Neural cell (in vitro differentiated cells): Measurements from ENCODE around the gene SRCIN1. TPM values are rescaled to one million over a fixed set of nuclear protein-coding genes. Genes with fewer than 3 reads are reported as not detected.

Experiments used
- H2AFZ ChIP-seq: fragments of 200-600, 300-800 bp; sonication (generic), shearing (Covaris generic); 2 replicates; pipeline ENCODE4 v1.6.0; 2014; ENCODE audit warnings: low read depth, mild to moderate bottlenecking, antibody characterized with exemption, low read length, moderate library complexity
- H3F3A ChIP-seq: fragments of 200-600 bp; shearing (Covaris generic); 2 replicates; pipeline ENCODE4 v1.6.1; 2016; ENCODE audit warnings: mild to moderate bottlenecking, moderate library complexity, mixed read lengths, antibody characterized with exemption, low read length; ENCODE audit not compliant: insufficient read depth, poor library complexity, severe bottlenecking
- H3K27ac ChIP-seq: fragments of 200-600, 300-800 bp; sonication (generic), shearing (Covaris generic); 2 replicates; pipeline ENCODE4 v1.5.1; 2014; ENCODE audit warnings: mild to moderate bottlenecking, low read length, moderate library complexity
- H3K27me3 ChIP-seq: fragments of 300-800, 200-600 bp; sonication (generic), shearing (Covaris generic); 2 replicates; pipeline ENCODE4 v1.6.0; 2014; ENCODE audit warnings: mild to moderate bottlenecking, low read depth, low read length, moderate library complexity; ENCODE audit not compliant: insufficient read depth
- H3K36me3 ChIP-seq: fragments of 300-800, 200-600 bp; sonication (generic), shearing (Covaris generic); 2 replicates; pipeline ENCODE4 v1.5.1; 2014; ENCODE audit warnings: mild to moderate bottlenecking, antibody characterized with exemption, low read length, moderate library complexity; ENCODE audit not compliant: insufficient read depth
- H3K4me2 ChIP-seq: fragments of 300-800, 200-600 bp; sonication (generic), shearing (Covaris generic); 2 replicates; pipeline ENCODE4 v1.6.0; 2014; ENCODE audit warnings: mild to moderate bottlenecking, low read length
- H3K4me3 ChIP-seq: fragments of 300-800, 200-600 bp; sonication (generic), shearing (Covaris generic); 2 replicates; pipeline ENCODE4 v1.5.1; 2014; ENCODE audit warnings: mild to moderate bottlenecking, low read length, moderate library complexity
- H3K79me2 ChIP-seq: fragments of 200-600 bp; shearing (Covaris generic); replicated peaks from 2 replicates; pipeline ENCODE4 v1.6.0; 2014; ENCODE audit warnings: mild to moderate bottlenecking, low read length, moderate library complexity; ENCODE audit not compliant: insufficient read depth
- H3K9ac ChIP-seq: fragments of 300-800, 200-600 bp; sonication (generic), shearing (Covaris generic); 2 replicates; pipeline ENCODE4 v1.6.1; 2016; ENCODE audit warnings: mild to moderate bottlenecking, low read length, mixed read lengths
- H3K9me2 ChIP-seq: fragments of 200-600 bp; shearing (Covaris generic); 2 replicates; pipeline ENCODE4 v1.6.1; 2016; ENCODE audit warnings: mild to moderate bottlenecking, low read length, mixed read lengths; ENCODE audit not compliant: insufficient read depth
- H3K9me3 ChIP-seq: fragments of 200-600, 300-800 bp; sonication (generic), shearing (Covaris generic); 2 replicates; pipeline ENCODE4 v1.6.1; 2016; ENCODE audit warnings: mild to moderate bottlenecking, mixed run types, low read length, moderate library complexity, mixed read lengths
- H4K20me1 ChIP-seq: fragments of 200-600 bp; shearing (Covaris generic); 2 replicates; pipeline ENCODE4 v1.6.1; 2016; ENCODE audit warnings: mild to moderate bottlenecking, mixed run types; ENCODE audit not compliant: insufficient read depth
- CTCF ChIP-seq: fragments of 450-650 bp; IDR thresholded peaks from 2 replicates; pipeline ENCODE4 v1.5.1; 2014; ENCODE audit warnings: antibody characterized with exemption, mild to moderate bottlenecking, moderate library complexity; ENCODE audit not compliant: poor library complexity, severe bottlenecking
- EP300 ChIP-seq: fragments of 450-650 bp; conservative IDR thresholded peaks from 2 replicates; pipeline ENCODE4 v1.6.1; 2014; ENCODE audit warnings: antibody characterized with exemption, mild to moderate bottlenecking, moderate library complexity; ENCODE audit not compliant: poor library complexity, severe bottlenecking
- EZH2 ChIP-seq: fragments of 200-600, 300-800 bp; shearing (Covaris generic), sonication (generic); IDR thresholded peaks from 2 replicates; pipeline ENCODE4 v1.6.1; 2014; ENCODE audit warnings: antibody characterized with exemption, low read length, borderline replicate concordance, mild to moderate bottlenecking; ENCODE audit not compliant: insufficient read depth, poor library complexity, severe bottlenecking
- MXI1 ChIP-seq: fragments of 450-650 bp; conservative IDR thresholded peaks from 2 replicates; pipeline ENCODE4 v1.6.1; 2014; ENCODE audit warnings: antibody characterized with exemption, mild to moderate bottlenecking; ENCODE audit not compliant: poor library complexity, severe bottlenecking
- POLR2AphosphoS5 ChIP-seq: IDR thresholded peaks from 2 replicates; pipeline ENCODE4 v1.6.1; 2012
- RAD21 ChIP-seq: fragments of 450-650 bp; conservative IDR thresholded peaks from 2 replicates; pipeline ENCODE4 v1.6.1; 2014; ENCODE audit warnings: antibody characterized with exemption, mild to moderate bottlenecking, moderate library complexity
- REST ChIP-seq: IDR thresholded peaks from 2 replicates; pipeline ENCODE4 v1.6.1; 2012; ENCODE audit warnings: borderline replicate concordance
- SMC3 ChIP-seq: fragments of 450-650 bp; conservative IDR thresholded peaks from 2 replicates; pipeline ENCODE4 v1.6.1; 2014; ENCODE audit warnings: antibody characterized with exemption, mild to moderate bottlenecking, moderate library complexity; ENCODE audit not compliant: poor library complexity
- TAF1 ChIP-seq: IDR thresholded peaks from 2 replicates; pipeline ENCODE4 v1.6.1; 2012; ENCODE audit warnings: low read depth
- polyA plus RNA-seq: library from polyadenylated mRNA; depleted of rRNA; stranded (reverse); fragments of >200 nt; gene quantifications from 2 replicates; pipeline ENCODE4 v1.2.3, GENCODE V29; 2014

SRCIN1 gene
- polyA plus RNA-seq, 1 donor from 2014 or later = 18.0 TPM

GRCh38 chr17:38620551-38621277 is 15.0 kb upstream of the SRCIN1 start:
- no peaks in the 10 kb centered on the region for H3K27me3 ChIP-seq
- H3K27ac ChIP-seq = no peak overlapping the region
- H3K9me3 ChIP-seq = no peaks in the 10 kb centered on the region
- H3K4me2 ChIP-seq = no peak overlapping the region
- H2AFZ ChIP-seq = no peak overlapping the region
- H4K20me1 ChIP-seq = no peaks in the 10 kb centered on the region
- TF ChIP-seq MXI1 = no peak
- TF ChIP-seq CTCF = no peak
- no peak overlapping the region for H3K4me3 ChIP-seq
- H3K36me3 ChIP-seq = no peaks in the 10 kb centered on the region
- no peaks in the 10 kb centered on the region for H3K79me2 ChIP-seq
- no peaks in the 10 kb centered on the region for H3F3A ChIP-seq
- no peak overlapping the region for H3K9ac ChIP-seq
- H3K9me2 ChIP-seq = no peaks in the 10 kb centered on the region

- no peaks in the 10 kb centered on the region for H3K36me3 ChIP-seq
- no peaks in the 10 kb centered on the region for H3K9me3 ChIP-seq
- H2AFZ ChIP-seq = no peak overlapping the region
- H3F3A ChIP-seq = no peaks in the 10 kb centered on the region
- H3K9me2 ChIP-seq = no peaks in the 10 kb centered on the region
- H3K79me2 ChIP-seq = no peaks in the 10 kb centered on the region
- H3K27ac ChIP-seq = no peak overlapping the region
- TF ChIP-seq EZH2 (no peak), SMC3 (no peak), TAF1 (no peak), EP300 (no peak), RAD21 (no peak)
- H3K9ac ChIP-seq = no peak overlapping the region
- no peaks in the 10 kb centered on the region for H4K20me1 ChIP-seq
- no peak overlapping the region for H3K4me3 ChIP-seq
- no peak overlapping the region for H3K4me2 ChIP-seq
- no peaks in the 10 kb centered on the region for H3K27me3 ChIP-seq
Measured at GRCh38 chr17:38619937-38620550, 14.3 kb upstream of the SRCIN1 start.

GRCh38 chr17:38619451-38619795 is 13.7 kb upstream of the SRCIN1 start:
- H4K20me1 ChIP-seq = no peaks in the 10 kb centered on the region
- H3K9me2 ChIP-seq = no peaks in the 10 kb centered on the region
- no peaks in the 10 kb centered on the region for H3K9me3 ChIP-seq
- H3K9ac ChIP-seq = no peak overlapping the region
- no peaks in the 10 kb centered on the region for H3K36me3 ChIP-seq
- H2AFZ ChIP-seq = no peak overlapping the region
- no peak for TF ChIP-seq TAF1
- no peak for TF ChIP-seq EP300
- no peak for TF ChIP-seq EZH2
- TF ChIP-seq RAD21 = no peak
- TF ChIP-seq SMC3 = no peak
- TF ChIP-seq POLR2AphosphoS5 = no peak
- TF ChIP-seq CTCF = no peak
- TF ChIP-seq MXI1 = no peak
- TF ChIP-seq REST = no peak
- H3K79me2 ChIP-seq = no peaks in the 10 kb centered on the region
- H3K27ac ChIP-seq = no peak overlapping the region
- H3F3A ChIP-seq = no peaks in the 10 kb centered on the region
- H3K4me2 ChIP-seq = no peak overlapping the region
- no peak overlapping the region for H3K4me3 ChIP-seq
- H3K27me3 ChIP-seq = no peaks in the 10 kb centered on the region
